Neural progenitor cell (in vitro differentiated cells): ENCODE measurements around the gene CDK17. TPM values are rescaled to one million over a fixed set of nuclear protein-coding genes. Genes with fewer than 3 reads are reported as not detected.
"Not testable (repeated sequence)": the region's sequence is repeated elsewhere in the genome, so short reads cannot be mapped to it uniquely, and the experiment has no call there.

Experiments used
- DNase-seq: peaks from one replicate; pipeline ENCODE4 v3.0.0-alpha.2; 2016; ENCODE audit warnings: low spot score
- H2AFZ ChIP-seq: fragments of 200-600 bp; sonication (generic); replicated peaks from 2 replicates; pipeline ENCODE4 v1.6.1; 2016; ENCODE audit warnings: antibody characterized with exemption
- H3F3A ChIP-seq: fragments of 200-600 bp; sonication (generic); 2 replicates; pipeline ENCODE4 v1.6.1; 2016; ENCODE audit warnings: antibody characterized with exemption, low read depth
- H3K27ac ChIP-seq: fragments of 200-600 bp; sonication (generic); 2 replicates; pipeline ENCODE4 v1.5.1; 2016; ENCODE audit warnings: mild to moderate bottlenecking
- H3K27me3 ChIP-seq: fragments of 200-600 bp; sonication (generic); 2 replicates; pipeline ENCODE4 v1.6.1; 2016; ENCODE audit warnings: mild to moderate bottlenecking, moderate library complexity
- H3K36me3 ChIP-seq: fragments of 200-600 bp; sonication (generic); 2 replicates; pipeline ENCODE4 v1.5.1; 2016
- H3K4me1 ChIP-seq: fragments of 200-600 bp; sonication (generic); 2 replicates; pipeline ENCODE4 v1.6.1; 2016; ENCODE audit warnings: mixed run types
- H3K4me2 ChIP-seq: fragments of 200-600 bp; sonication (generic); 2 replicates; pipeline ENCODE4 v1.6.1; 2016
- H3K4me3 ChIP-seq: fragments of 200-600 bp; sonication (generic); 2 replicates; pipeline ENCODE4 v1.5.1; 2016
- H3K79me2 ChIP-seq: fragments of 200-600 bp; sonication (generic); 2 replicates; pipeline ENCODE4 v1.6.1; 2016; ENCODE audit warnings: low read depth
- H3K9ac ChIP-seq: fragments of 200-600 bp; sonication (generic); 2 replicates; pipeline ENCODE4 v1.6.1; 2016
- H3K9me3 ChIP-seq: fragments of 200-600 bp; sonication (generic); 2 replicates; pipeline ENCODE4 v1.5.1; 2016; ENCODE audit warnings: low read depth
- H4K20me1 ChIP-seq: fragments of 200-600 bp; sonication (generic); 2 replicates; pipeline ENCODE4 v1.6.1; 2016; ENCODE audit warnings: low read depth
- H3K27ac Mint-ChIP-seq: 3 replicates; pipeline ENCODE4 v1.8.0; 2021; ENCODE audit warnings: mixed read lengths
- H3K27me3 Mint-ChIP-seq: 2 replicates; pipeline ENCODE4 v1.8.0; 2022; ENCODE audit warnings: low read depth, mild to moderate bottlenecking, inconsistent platforms, moderate library complexity, mixed read lengths; ENCODE audit not compliant: insufficient read depth
- H3K36me3 Mint-ChIP-seq: 3 replicates; pipeline ENCODE4 v1.8.0; 2021; ENCODE audit warnings: mixed read lengths
- H3K4me1 Mint-ChIP-seq: 3 replicates; pipeline ENCODE4 v1.8.0; 2021; ENCODE audit warnings: mixed read lengths
- H3K4me3 Mint-ChIP-seq: 3 replicates; pipeline ENCODE4 v1.8.0; 2021; ENCODE audit warnings: mild to moderate bottlenecking, moderate library complexity, mixed read lengths
- H3K9me3 Mint-ChIP-seq: 3 replicates; pipeline ENCODE4 v1.8.0; 2020; ENCODE audit warnings: mixed read lengths
- CTCF ChIP-seq: fragments of 200-600 bp; sonication (generic); IDR thresholded peaks from 2 replicates; pipeline ENCODE4 v1.5.1; 2017; ENCODE audit warnings: antibody characterized with exemption, mild to moderate bottlenecking
- EZH2 ChIP-seq: fragments of 200-600 bp; sonication (generic); IDR thresholded peaks from 2 replicates; pipeline ENCODE4 v1.6.1; 2017; ENCODE audit warnings: antibody characterized with exemption, mild to moderate bottlenecking, moderate library complexity
- EZH2phosphoT487 ChIP-seq: fragments of 200-600 bp; sonication (generic); IDR thresholded peaks from 2 replicates; pipeline ENCODE4 v1.6.1; 2017; ENCODE audit warnings: antibody characterized with exemption
- total RNA-seq: library from RNA; depleted of rRNA; stranded (reverse); fragments of >200 nt; gene quantifications from 2 replicates; pipeline ENCODE4 v1.2.3, GENCODE V29; 2015; ENCODE audit warnings: low replicate concordance

Gene CDK17
- total RNA-seq, 1 donor from 2014 or later = 61.2 TPM

GRCh38 chr12:96419576-96420276 is 19.5 kb upstream of the CDK17 start:
- Histone ChIP-seq H2AFZ (no peak overlapping the region), H3K4me1 (no peaks in the 10 kb centered on the region), H3K9me3 (no peaks in the 10 kb centered on the region), H3K79me2 (no peaks in the 10 kb centered on the region), H3F3A (no peaks in the 10 kb centered on the region), H3K36me3 (no peaks in the 10 kb centered on the region), H3K27me3 (no peaks in the 10 kb centered on the region), H4K20me1 (no peaks in the 10 kb centered on the region), H3K9ac (no peak overlapping the region), H3K4me3 (no peak overlapping the region), H3K27ac (no peak overlapping the region), H3K4me2 (no peak overlapping the region)
- Mint-ChIP-seq H3K27me3 (peaks cover 4% of the 10 kb centered on the region), H3K9me3 (no peaks in the 10 kb centered on the region), H3K27ac (no peak overlapping the region), H3K4me3 (no peak overlapping the region), H3K4me1 (no peaks in the 10 kb centered on the region), H3K36me3 (no peaks in the 10 kb centered on the region)
- TF ChIP-seq EZH2 (no peak), EZH2phosphoT487 (no peak), CTCF (no peak)
- DNase-seq = no peak

GRCh38 chr12:96417688-96418087 is 17.4 kb upstream of the CDK17 start:
- H3K9me3 ChIP-seq, H3K4me2 ChIP-seq, H2AFZ ChIP-seq, H3K36me3 Mint-ChIP-seq, H3F3A ChIP-seq, H3K4me1 Mint-ChIP-seq, H3K27me3 ChIP-seq, H3K4me1 ChIP-seq, H3K4me3 Mint-ChIP-seq, H3K27ac ChIP-seq, H3K27ac Mint-ChIP-seq, H3K9ac ChIP-seq, H4K20me1 ChIP-seq, H3K9me3 Mint-ChIP-seq, H3K79me2 ChIP-seq, H3K27me3 Mint-ChIP-seq, DNase-seq, H3K4me3 ChIP-seq, H3K36me3 ChIP-seq: not testable (repeated sequence)

- no peak overlapping the region for H3K27ac ChIP-seq
Measured at GRCh38 chr12:96416033-96416799, 16.0 kb upstream of the CDK17 start.

More at GRCh38 chr12:96416033-96416799, 16.0 kb upstream of the CDK17 start:
- H3K4me3 ChIP-seq = no peak overlapping the region
- H2AFZ ChIP-seq = peak overlapping the region; percentile 53
- Mint-ChIP-seq H3K4me3 (no peak overlapping the region), H3K9me3 (no peaks in the 10 kb centered on the region), H3K27ac (no peak overlapping the region), H3K36me3 (no peaks in the 10 kb centered on the region), H3K4me1 (peaks cover 2% of the 10 kb centered on the region), H3K27me3 (peaks cover 4% of the 10 kb centered on the region)
- no peaks in the 10 kb centered on the region for H3F3A ChIP-seq
- no peaks in the 10 kb centered on the region for H4K20me1 ChIP-seq
- no peak for TF ChIP-seq EZH2phosphoT487
- TF ChIP-seq EZH2 = no peak
- TF ChIP-seq CTCF = no peak
- DNase-seq = no peak
- no peak overlapping the region for H3K4me2 ChIP-seq
- no peaks in the 10 kb centered on the region for H3K9me3 ChIP-seq
- no peaks in the 10 kb centered on the region for H3K79me2 ChIP-seq
- H3K27me3 ChIP-seq = no peaks in the 10 kb centered on the region
- H3K36me3 ChIP-seq = no peaks in the 10 kb centered on the region
- no peak overlapping the region for H3K9ac ChIP-seq
- peaks cover 4% of the 10 kb centered on the region for H3K4me1 ChIP-seq
